Activated CD8-positive, alpha-beta memory T cell treated with anti-CD3 and anti-CD28 coated beads for 24 hours (primary cell): Measurements from ENCODE around the gene KCNQ1OT1.

ENCODE experiments used
- DNase-seq: peaks from one replicate; pipeline ENCODE4 v3.0.0-alpha.2; 2020

Gene KCNQ1OT1

DNA sequence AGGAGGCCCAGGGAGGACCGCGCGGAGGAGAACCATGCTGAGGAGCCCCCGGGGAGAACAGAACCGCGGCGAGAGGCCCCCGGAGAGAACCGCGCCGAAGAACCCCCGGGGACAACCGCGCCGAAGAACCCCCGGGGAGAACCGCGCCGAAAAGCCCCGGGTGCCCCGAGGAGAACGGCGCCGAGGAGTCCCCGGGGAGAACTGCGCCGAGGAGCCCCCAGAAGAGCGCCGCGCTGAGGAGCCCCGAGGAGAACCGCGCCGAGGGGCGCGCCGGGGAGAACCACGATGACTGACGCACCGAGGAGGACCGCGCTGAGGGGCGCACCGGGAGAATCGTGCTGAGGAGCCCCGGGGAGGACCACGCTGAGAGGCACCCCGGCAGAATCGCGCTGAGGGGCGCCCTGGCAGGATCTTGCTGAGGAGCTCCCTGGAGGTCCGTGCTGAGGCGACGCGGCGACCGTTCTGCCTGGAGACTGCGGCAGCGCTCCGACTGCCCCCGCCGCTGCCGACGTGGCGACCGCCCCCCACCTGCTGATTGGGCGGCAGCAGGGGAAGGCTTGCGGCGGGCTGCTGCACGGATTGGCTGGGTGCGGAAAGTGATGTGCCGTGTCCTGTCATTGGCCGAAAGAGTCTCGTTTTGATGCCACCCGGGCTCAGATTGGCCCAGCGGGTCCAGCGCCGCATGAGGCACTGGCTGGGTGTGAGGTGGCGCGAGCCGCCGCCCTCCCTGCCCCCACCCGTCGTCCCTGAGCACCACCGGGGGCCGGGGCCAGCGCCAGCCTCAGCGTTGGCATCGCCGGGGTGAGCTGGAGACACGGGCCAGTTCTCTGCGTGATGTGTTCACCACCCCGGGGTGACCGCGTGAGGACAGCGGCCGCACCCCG, at the start of gene KCNQ1OT1:
TSS of gene KCNQ1OT1 (minus strand) at position 464 of the 884 bp plus-strand sequence.
- DNase-seq = peak; percentile 90

DNA sequence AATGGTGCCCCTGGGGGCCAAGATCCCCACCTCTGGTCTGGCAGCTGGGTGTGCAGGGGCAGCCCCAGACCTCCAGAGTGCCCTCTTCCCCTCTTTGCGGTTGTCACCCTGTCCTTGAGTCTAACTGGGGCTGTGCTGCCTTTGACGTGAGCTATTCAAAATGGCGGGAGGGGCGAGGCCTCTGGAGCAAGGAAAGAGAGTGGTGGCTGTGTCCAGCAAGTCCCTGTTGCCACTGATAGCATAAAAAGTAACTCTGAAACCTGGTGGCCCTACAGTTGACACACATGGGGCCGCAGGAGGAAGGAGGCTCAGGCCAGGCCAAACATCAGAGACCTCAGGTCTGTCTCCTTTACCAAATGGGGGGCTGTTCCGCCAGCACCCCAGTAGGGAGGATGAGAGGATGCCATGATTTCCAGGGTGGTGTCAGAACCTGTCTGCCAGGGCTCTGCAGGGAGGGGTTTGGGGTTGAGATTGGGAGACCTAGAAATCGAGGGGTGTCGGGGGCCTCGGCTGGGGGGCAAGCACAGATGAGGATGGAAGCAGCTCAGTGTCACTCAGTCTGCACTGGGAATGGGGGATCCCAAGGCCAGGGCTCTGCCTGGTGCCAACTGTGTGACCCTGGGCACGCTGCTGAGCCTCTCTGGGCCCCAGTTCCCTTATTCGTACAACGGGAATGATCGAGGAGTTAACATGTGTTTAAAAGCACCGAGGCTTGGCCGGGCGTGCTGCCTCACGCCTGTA, 49.2 kb upstream of the KCNQ1OT1 start:
- DNase-seq = no peak

DNA sequence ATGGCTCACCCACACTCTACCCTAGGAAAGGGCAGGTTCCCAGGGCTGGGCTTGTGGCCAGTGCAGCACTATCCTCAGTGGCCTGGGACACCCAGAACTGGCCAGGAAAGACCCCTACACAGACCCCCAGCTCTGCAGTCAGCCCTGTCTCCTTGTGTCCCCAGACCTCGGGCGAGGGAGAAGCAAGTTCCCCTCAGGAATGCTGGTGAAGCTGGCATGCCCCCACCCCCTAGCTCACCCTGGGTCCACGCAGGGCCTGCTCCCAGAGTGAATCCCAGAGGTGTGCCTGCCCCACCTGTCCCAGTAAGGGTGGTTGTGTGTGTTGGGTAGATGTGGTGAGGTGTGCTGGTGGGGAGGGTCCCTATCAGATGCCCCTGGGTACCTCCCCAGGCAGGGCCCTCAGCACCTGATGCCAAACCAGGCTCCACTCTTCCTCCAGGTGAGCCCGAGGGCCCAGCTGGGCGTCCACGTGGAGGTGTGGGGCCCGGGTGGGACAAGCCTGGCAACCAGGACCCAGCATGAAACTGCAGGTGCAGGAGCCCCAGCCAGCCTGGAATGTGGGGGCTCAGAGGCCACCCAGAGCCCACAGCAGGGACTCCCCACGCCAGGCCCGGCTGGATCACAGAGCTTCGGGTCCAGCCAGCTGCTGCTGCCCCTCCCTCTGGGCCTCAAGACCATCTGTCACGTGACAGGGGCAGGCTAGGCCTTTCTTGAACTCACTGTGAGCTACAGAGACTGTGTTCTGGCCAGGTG, 48.4 kb upstream of the KCNQ1OT1 start:
- no peak for DNase-seq

DNA sequence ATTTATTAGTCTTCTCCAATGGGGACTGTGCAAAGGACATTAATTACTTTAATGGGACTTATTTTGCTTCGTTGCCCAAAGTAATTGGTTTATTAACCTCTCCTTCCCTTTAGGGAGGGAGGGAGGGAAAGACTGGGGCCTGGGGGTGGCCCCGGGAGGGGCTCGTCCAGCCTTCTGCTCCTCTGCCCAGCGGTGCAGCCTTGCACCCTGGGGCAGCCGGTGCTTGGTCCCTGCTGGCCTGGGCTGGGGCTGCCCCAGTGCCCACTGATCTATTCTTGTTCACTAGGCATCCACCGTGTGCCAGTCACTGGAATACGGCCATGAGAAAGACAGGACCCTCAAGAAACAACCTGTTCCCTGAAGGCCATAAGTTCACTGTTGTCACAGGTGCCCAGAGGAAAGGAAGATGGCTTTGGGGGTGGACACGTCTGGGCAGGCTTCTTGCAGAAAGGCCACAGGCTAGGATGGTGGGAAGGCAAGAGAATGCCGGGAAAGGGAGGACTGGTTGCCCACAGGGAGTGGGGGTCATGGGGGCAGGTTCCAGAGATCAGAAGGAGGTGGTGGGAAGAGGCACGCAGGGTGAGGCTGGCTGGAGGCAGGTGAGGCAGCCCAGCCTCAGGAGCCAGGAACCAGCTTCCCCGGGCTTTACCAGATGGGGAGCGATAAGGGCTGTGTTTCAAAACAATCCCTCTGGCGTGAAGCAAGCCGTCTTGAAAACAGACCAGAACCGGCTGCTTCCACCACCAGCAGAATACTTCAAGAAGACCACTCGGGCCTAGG, 47.6 kb upstream of the KCNQ1OT1 start:
- no peak for DNase-seq

DNA sequence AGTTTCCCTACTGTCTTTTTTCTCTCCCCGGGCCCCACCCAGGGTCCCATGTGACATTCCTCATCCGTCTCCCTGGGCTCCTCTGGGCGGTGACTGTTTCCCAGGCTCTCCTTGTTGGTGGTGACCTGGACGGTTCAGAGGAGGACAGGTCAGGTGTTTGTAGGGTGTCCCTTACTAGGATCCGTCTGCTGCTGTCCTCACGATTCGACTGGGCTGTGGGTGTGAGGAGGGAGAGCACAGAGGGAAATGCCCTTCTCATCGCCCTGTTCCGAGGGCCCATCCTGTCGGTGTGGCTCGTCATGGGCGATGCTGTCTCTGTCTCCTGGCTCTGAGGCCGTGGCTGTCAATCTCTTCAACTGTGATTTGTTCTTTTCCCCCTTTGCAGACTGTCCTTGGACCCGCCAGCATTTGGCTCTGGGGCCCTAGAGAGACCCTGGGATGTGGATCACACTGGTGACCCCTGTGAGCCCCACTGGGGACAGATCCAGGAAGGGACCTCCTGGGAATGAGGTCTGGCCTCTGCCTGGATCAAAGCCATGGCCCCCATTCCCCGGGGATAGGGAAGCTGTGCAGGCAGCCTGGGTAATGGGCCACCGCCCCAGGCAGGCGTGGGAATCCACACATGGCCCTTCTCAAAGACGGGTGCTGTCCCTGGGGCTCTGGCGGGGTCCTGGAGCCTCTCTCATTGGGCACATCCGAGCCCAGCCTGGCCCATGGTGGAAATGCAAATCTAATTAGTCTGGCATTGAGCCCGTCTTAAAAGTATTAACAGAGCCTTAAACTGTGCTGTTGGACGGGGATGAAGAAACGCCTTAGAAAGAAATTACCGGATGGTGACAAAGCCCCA, 46.8 kb upstream of the KCNQ1OT1 start:
- DNase-seq = no peak

DNA sequence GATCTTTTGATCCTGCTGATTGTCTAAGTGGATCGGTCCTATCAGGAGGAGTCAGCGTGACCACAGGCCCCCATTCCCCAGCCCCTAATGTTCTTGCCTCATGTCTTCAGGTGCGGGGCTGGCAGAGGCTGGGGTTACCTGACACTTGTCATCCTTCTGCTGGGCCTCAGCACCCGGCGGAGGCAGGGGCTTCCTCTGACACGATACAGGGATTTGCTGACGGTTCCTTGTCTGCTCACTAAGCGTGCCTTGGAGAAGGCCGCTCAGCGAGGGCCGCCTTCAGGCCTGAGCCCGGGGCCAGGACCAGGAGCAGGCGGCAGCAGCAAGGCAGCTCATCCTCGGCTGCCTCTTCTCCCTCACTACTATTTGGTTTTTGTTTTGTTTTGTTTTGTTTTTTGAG, 45.7 kb upstream of the KCNQ1OT1 start:
- no peak for DNase-seq

DNA sequence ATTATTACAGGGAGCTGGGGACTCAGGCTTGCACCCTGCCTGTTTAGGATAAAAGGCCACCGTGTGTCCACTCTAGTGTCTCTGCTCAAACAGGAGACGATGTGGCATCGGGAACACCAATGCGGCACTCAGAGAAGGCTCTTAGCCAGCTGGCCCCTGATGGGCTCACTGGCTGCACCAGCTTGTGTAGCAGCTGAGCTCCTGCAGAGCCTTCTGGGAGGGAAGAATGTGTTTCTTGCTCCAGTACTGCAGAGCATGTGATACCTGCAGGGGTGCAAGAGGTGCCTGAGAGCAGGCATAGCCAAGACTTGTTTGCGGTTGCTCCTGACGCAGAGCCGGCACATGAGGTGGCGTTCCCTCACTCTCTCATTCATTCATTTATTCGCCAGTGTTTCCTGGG, 44.4 kb upstream of the KCNQ1OT1 start:
- DNase-seq = no peak

DNA sequence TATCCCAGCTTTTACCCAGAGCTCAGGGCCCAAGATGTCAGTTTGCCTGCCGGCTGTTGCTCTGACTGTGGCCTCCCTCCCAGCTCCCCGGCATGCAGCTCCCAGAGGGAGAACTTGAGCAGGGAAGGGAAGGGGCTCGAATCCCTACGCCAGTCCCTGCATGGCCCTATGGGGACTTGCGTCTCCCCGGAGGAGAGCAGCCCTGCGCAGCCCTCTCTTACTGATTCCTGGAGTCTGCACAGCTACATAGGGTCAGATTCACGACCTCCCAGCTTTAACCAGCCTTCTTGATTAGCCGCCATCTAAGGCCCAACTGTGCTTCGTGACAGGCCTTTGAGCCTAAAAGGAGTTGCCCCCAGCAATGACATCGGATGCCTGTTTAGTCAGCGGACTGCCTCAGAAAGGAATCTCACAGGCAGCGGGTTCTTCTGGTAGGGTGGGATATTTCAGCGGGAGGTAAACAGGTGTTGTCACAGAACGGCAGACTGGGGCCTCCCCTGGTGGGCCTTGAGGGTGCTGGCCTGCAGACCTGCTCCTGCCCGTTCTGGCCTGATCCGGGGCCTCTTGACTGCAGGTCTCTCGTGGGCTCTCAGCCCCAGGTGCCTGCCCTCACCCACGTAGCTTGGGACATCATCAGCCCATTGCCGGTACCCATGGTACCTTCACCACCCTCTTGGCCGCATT, 43.8 kb upstream of the KCNQ1OT1 start:
- no peak for DNase-seq

DNA sequence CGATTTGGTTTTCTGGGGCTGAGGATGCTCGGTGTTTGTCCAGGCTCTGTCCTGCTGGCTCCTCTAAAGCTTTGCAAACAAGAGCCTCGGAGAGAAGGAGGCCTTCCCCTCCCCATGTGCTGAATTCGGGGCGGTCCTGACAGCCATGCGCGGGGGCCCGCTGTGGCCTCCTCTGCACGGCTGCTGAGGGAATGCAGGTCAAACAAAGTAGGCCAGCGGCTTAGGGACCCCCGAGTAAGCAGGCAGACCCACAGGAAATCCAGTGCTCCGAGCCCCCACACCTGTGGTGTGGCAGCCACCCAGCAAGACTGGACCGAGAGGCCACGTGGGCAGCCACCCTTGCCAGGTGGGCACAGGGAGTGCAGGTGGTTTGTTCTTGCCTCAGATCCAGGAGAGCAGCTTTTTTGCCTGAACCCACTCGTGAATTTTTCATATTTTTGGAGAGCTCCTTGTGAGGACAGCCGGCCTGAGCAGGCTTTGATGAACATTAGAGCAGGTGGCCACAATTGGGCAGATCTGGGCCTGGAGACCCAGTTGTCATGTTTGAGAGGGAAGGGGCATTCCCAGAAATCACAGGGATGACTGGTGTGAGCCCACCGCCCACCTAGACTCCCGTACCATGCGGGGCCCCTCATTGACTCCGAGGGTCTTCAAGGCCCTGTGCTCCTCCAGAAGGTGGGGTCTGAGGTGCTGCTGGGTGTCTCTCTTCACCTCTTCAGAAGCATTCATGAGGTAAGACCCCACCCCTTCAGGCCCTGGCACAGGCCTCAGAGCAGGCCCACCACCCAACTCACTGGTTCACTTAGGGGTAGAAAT, 43.0 kb upstream of the KCNQ1OT1 start:
- no peak for DNase-seq

DNA sequence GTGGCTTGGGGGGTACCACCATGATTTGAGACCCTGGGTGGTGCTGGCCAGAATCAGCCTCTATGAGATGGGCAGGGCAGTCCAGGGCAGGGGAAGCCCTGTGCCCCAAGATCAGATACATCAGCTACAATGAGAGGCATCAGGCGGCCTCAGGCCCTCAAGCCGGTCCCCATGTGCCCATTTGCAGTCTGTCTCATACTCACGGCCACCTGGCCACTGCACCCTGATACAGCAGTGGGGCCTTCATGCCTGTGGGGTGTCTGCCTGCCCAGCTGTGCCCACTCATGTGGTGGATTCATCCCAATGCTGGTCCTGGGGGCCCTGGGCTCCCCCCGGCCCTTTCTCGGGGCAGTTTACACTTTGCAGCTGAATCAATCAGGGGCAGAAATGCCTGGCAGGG, 42.4 kb upstream of the KCNQ1OT1 start:
- DNase-seq = no peak

DNA sequence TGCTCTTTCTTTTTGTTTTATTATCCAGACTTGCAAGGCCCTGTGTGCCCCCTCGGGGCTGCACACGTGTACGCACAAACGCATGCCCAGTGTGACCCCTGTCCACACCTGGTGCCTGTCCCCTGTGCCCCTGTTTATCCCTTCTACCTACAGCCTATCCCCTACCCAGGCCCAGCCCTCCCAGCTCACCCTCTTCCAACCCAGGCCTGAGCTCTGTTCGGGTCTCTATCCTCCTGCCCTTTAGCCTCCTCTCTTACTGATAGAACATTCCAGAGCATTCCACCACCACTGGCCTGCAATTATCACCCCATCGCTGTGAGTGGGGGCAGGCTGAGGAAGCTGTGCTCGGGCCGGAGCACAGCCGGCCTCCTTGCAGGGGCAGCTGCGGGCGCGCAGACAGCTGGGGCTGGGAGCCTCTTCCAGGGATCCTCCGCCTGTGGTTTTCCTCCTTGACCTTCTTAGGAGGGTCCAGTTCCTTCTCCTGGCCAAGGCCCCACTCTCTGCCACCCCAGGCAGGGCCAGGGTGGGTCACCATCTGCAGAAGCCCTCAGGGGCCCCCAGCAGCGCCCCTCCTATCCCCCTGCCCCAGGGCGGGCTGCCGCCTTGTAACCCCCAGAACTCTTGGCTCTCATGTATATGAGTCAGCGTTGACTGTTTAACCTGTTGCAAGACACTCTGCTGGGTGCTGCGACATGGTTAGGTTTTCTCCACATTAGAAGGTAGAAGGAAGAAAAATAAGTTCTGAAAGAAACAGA, 41.8 kb upstream of the KCNQ1OT1 start:
- no peak for DNase-seq

DNA sequence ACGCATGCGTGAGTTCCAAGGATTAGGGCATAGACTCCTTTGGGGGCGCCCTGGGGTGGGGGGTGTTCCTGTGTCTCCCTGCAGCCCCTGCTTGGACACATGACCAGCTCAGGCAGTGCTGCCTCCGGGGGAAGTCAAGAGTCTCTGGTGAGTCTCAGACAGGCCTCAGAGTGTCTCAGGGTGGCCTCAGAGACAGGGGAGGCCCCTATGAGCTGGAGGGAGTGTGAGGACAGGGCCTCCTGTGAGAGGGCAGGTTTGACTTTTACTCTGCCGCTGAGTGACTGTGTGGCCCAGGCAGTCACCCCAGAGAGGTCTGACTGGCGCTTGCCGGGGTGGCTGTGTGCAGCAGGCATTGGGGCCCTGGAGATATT, 41.2 kb upstream of the KCNQ1OT1 start:
- DNase-seq = no peak

DNA sequence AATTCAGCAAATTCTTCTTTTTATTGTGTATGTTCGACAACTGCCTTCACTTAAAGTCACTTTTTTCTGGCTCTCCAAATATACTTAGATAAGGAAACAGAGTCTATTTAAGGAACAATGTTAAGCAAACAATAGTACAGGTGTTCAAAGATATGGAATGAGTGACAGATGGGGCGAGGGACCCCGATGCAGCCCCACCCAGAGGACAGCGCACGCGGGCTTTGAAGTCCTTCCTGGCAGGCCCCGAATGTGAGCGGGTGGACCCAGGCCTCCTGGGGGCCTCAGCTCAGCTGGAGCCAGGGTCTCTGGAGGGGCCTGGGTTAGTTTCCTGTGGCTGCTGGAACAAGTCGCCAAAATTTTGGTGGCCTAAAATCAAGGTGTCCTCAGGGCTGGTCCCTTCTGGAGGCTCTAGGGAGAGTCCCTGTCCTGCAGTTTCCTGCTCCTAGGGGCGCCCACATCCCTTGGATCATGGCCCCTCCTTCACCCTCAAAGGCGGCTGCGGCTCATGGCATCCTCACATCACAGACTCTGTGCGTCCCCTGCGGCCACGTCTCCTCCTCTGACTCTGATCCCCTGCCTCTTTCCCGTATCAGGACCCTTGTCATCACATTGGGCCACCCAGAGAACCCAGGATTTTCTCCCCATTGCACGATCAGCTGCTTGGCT, 40.6 kb upstream of the KCNQ1OT1 start:
- DNase-seq = no peak

DNA sequence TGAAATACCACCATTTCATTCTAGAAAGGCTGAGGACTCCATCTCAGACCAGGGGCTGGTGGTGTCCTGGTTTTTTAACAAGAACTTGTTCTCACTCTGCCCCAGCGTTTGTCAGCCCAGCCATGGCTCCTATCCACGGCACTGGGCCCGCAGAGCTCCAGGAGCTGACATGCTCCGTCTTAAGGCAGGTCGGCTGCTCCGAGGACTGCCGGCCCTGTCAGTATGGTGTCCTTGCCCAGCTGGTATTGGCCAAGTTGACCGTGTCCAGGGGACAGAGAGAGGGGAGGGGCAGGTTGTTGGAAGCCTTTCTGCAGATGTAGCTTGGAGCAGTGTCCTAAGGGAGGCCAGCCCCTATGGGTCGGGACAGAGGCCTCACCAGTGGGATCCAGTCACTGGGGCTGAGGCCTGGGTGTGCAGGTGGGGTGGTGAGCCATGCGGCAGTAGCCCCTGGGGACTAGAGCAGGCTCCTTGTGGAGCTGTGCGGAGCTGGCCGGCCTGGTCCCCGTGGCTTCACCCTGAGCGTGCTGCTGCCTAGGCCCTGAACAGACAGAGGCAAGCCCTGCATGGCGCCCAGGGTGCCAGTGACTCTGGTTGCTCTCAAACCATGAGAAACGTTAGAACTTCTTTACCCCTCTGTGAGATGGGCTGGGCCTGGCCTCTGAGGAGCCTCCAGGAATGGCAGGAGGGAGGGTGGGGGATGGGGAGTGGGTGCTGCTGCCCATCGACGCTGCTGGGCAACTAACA, 39.9 kb upstream of the KCNQ1OT1 start:
- DNase-seq = no peak

DNA sequence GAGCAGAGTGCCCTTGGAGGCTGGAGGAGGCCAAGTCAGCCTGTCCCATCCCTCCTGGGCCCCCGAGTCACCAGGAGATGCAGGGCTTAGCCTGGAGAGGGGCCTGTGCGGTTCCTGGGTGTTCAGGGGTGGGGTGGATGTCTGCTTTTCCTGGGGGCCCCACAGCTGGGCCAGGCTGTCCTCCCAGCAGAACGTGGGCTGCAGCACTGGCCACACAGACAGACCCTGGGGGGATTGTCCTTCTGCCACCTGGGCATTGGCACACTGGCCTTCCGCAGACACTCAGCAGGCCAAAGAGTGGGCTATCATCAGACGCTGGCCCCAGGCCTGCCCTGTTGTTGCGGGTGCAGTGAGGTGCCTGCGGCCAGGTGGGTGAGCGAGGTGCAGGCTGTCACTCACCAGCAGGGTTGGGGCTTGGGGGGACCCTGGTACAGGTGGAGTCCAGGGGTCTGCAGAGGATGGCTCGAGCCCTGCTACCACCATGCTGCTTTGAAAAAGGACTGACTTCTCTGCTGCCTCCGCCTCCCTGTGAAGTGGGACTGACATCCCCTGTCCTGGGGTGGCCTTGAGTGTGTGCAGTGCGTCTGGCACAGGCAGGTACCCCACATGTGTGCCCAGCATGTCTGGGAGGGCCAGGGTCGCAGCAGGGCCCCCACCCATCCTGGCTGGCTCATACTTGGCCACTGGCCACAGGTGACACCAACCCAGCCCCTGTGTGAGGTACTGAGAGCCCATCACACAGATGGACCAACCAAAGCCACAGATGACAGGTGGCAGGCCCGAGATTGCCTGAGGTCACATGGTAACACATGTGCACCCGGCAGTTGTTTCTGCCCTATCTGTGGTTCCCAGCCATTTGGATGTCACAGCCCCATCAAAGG, 39.0 kb upstream of the KCNQ1OT1 start:
- DNase-seq = no peak

DNA sequence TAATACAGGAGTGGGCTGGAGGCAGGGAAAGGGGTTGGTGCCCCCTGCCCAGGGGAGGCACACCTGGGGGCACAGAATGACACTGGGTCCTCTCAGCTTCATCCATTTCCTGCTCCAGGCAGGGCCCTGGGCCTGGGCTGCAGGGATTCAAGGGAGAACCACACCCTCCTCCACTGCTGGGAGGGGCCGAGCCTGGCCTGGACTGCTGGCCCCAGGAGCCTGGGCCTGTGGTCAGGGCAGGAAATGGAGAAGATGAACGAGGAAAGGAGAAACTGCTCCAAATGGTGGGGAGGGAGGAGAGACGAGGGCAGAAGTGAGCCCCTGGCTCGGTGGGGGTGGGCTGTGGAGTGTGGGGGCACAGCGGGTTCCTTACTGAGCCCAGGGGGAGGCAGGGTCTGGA, 38.1 kb upstream of the KCNQ1OT1 start:
- no peak for DNase-seq

DNA sequence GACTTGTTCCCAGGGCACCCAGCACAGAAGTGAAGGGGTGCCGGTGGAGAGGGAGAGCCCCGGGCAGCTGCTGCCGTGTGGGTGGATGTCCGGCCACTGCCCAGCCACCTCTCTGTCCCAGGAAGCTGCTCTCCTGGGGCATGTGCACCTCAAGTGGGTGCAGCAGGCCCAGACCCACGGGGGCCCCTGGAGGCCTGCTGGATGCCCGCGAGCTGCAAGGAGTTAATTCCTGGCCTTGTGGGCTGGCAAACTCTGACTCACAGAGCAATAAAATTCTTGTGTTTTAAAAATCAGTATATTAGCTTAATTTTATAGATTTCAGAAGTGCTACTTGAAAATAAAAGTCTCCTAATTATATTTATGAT, 37.4 kb upstream of the KCNQ1OT1 start:
- DNase-seq = no peak
